GM12878 (cell line): Measurements from ENCODE around the gene SGMS1. TPM values are rescaled to one million over a fixed set of nuclear protein-coding genes. Genes with fewer than 3 reads are reported as not detected.

ENCODE experiments used
- BCLAF1 ChIP-seq: fragments of 450-650 bp; IDR thresholded peaks from 2 replicates; pipeline ENCODE4 v1.6.1; 2017; ENCODE audit warnings: antibody characterized with exemption, mild to moderate bottlenecking, moderate library complexity
- FOXK2 ChIP-seq: fragments of 450-650 bp; IDR thresholded peaks from 2 replicates; pipeline ENCODE4 v1.6.1; 2017; ENCODE audit warnings: mild to moderate bottlenecking, moderate library complexity
- GABPA ChIP-seq: IDR thresholded peaks from 2 replicates; pipeline ENCODE4 v1.6.1; 2014; ENCODE audit warnings: antibody characterized with exemption, low read depth, mild to moderate bottlenecking, inconsistent platforms
- HDAC2 ChIP-seq: fragments of 200-600 bp; sonication (generic); IDR thresholded peaks from 2 replicates; pipeline ENCODE4 v1.6.1; 2017
- JUND ChIP-seq: IDR thresholded peaks from 2 replicates; pipeline ENCODE4 v1.6.1; 2012; ENCODE audit warnings: low read depth, mild to moderate bottlenecking, low read length, improper control_type of control experiment, moderate library complexity
- KLF5 ChIP-seq: fragments of 450-650 bp; IDR thresholded peaks from 2 replicates; pipeline ENCODE4 v1.6.1; 2014; ENCODE audit warnings: mild to moderate bottlenecking; ENCODE audit not compliant: partially characterized antibody
- MXI1 ChIP-seq: fragments of 150-350 bp; IDR thresholded peaks from 2 replicates; pipeline ENCODE4 v1.6.1; 2011; ENCODE audit warnings: low read depth, mild to moderate bottlenecking, inconsistent platforms, low read length, improper control_type of control experiment
- NBN ChIP-seq: fragments of 450-650 bp; IDR thresholded peaks from 2 replicates; pipeline ENCODE4 v1.6.1; 2016
- NFIC ChIP-seq: IDR thresholded peaks from 2 replicates; pipeline ENCODE4 v1.6.1; 2012; ENCODE audit warnings: low read depth, mild to moderate bottlenecking, inconsistent platforms, low read length, moderate library complexity
- NFYA ChIP-seq: IDR thresholded peaks from 2 replicates; pipeline ENCODE4 v1.6.1; 2011; ENCODE audit warnings: low read depth, mild to moderate bottlenecking, low read length, improper control_type of control experiment, borderline replicate concordance
- PAX5 ChIP-seq: IDR thresholded peaks from 2 replicates; pipeline ENCODE4 v1.6.1; 2011; ENCODE audit warnings: low read depth, low read length, borderline replicate concordance
- POLR2A ChIP-seq: IDR thresholded peaks from 2 replicates; pipeline ENCODE4 v1.6.1; 2011; ENCODE audit warnings: low read depth, mild to moderate bottlenecking, low read length
- RUNX3 ChIP-seq: IDR thresholded peaks from 2 replicates; pipeline ENCODE4 v1.6.1; 2012; ENCODE audit warnings: low read length, inconsistent platforms
- SUPT20H ChIP-seq: IDR thresholded peaks from 2 replicates; pipeline ENCODE4 v1.6.1; 2011; ENCODE audit warnings: low read depth, mild to moderate bottlenecking, low read length, moderate library complexity, borderline replicate concordance; ENCODE audit not compliant: control insufficient read depth
- ZNF207 ChIP-seq: fragments of 450-650 bp; IDR thresholded peaks from 2 replicates; pipeline ENCODE4 v1.6.1; 2014; ENCODE audit warnings: antibody characterized with exemption, mild to moderate bottlenecking, borderline replicate concordance
- ZNF687 ChIP-seq: fragments of 450-650 bp; IDR thresholded peaks from 2 replicates; pipeline ENCODE4 v1.6.1; 2017; ENCODE audit warnings: mild to moderate bottlenecking, moderate library complexity
- polyA plus RNA-seq, 11 experiments: library from polyadenylated mRNA; depleted of rRNA in 4 of 11; unstranded in 6 of 11; stranded (reverse) in 5 of 11; fragments of >200 nt; fragmentation: Nextera tagmentation in 4 of 11; fragmentation: Illumina TruSeq in 1 of 11; extraction: Ambion mirVana in 4 of 11; extraction: Trizol in 1 of 11; gene quantifications; 1 replicate in 1 of 11; 2 replicates in 10 of 11; pipeline versions ENCODE4 v1.2.1 to v1.2.3, GENCODE V29; 2011 to 2016; ENCODE audit warnings: inconsistent platforms in 2 of 11, missing spikeins in 2 of 11, low read depth in 1 of 11
- total RNA-seq, 4 experiments: library from RNA; depleted of rRNA in 3 of 4; stranded (reverse); fragments of >200 nt in 3 of 4; fragmentation: Illumina TruSeq in 1 of 4; extraction: Trizol in 1 of 4; gene quantifications; 2 replicates each; pipeline versions ENCODE4 v1.2.1 to v1.2.3, GENCODE V29; 2013 to 2021
- TF ChIP-seq, protein P1 (sequence below): IDR thresholded peaks from 2 replicates; pipeline ENCODE4 v1.6.1; 2012; ENCODE audit warnings: low read depth, low read length, improper control_type of control experiment
- TF ChIP-seq, protein P2 (sequence below): fragments of 450-650 bp; IDR thresholded peaks from 2 replicates; pipeline ENCODE4 v1.6.1; 2017; ENCODE audit warnings: mild to moderate bottlenecking, low read depth, inconsistent platforms; ENCODE audit not compliant: poor library complexity, severe bottlenecking
- TF ChIP-seq, protein P3 (sequence below): IDR thresholded peaks from 2 replicates; pipeline ENCODE4 v1.6.1; 2011; ENCODE audit warnings: borderline replicate concordance, low read depth, mild to moderate bottlenecking, moderate library complexity, mixed read lengths, low read length; ENCODE audit not compliant: insufficient read depth; ENCODE audit errors: extremely low read length

The SGMS1 gene
- total and polyA plus RNA-seq, 10 of the 15 experiments (the other 5 are each of a cell fraction or from before 2014, with no cell fraction given): 1.4 to 14.5 (median 4.9) TPM

DNA sequence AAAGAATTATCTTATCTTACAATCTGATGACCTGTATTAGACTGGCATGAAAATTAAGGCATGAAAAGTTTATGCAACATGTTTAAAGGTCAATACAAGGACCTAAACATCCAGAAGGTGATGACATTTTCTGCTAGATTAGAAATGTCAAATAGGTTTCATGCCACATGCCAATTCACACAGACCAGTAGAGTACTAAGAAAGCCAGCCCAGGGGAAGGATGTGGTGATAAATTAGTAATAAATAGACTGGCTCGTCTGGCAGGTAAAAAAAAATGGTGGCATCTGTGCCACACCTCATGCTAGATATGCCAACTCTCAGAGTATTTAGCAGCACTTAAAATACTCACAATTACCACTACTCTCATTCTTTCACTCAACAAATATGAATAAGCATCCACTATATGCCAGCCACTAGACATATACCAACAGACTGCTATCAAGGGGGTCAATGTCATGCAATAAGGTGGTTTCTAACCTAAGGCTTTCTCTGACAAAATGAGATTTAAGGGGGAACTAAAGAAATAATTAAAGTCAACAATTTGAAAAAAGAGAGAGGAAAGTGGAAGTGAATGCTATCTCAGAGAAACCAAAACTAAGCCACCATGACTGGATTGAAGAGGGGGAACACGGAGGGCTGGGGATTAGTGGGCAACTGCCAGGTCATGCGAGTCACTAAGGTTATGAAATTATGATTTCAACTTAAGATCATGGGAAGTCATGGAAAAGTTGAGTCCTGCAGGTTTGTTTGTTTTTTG lies 83.5 kb downstream of the SGMS1 start (continued):
- TF ChIP-seq, protein P1, sequence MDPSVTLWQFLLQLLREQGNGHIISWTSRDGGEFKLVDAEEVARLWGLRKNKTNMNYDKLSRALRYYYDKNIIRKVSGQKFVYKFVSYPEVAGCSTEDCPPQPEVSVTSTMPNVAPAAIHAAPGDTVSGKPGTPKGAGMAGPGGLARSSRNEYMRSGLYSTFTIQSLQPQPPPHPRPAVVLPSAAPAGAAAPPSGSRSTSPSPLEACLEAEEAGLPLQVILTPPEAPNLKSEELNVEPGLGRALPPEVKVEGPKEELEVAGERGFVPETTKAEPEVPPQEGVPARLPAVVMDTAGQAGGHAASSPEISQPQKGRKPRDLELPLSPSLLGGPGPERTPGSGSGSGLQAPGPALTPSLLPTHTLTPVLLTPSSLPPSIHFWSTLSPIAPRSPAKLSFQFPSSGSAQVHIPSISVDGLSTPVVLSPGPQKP: no peak
- TF ChIP-seq, protein P2, sequence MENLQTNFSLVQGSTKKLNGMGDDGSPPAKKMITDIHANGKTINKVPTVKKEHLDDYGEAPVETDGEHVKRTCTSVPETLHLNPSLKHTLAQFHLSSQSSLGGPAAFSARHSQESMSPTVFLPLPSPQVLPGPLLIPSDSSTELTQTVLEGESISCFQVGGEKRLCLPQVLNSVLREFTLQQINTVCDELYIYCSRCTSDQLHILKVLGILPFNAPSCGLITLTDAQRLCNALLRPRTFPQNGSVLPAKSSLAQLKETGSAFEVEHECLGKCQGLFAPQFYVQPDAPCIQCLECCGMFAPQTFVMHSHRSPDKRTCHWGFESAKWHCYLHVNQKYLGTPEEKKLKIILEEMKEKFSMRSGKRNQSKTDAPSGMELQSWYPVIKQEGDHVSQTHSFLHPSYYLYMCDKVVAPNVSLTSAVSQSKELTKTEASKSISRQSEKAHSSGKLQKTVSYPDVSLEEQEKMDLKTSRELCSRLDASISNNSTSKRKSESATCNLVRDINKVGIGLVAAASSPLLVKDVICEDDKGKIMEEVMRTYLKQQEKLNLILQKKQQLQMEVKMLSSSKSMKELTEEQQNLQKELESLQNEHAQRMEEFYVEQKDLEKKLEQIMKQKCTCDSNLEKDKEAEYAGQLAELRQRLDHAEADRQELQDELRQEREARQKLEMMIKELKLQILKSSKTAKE: no peak
- TF ChIP-seq PAX5 (peak; percentile 91), ZNF687 (no peak), ZNF207 (no peak), POLR2A (no peak), NFIC (no peak), FOXK2 (no peak), NFYA (no peak), SUPT20H (no peak), GABPA (no peak), RUNX3 (0 out of 2 replicates have a peak, but pooled peaks have one; percentile 16), KLF5 (no peak), MXI1 (no peak), JUND (no peak), NBN (0 out of 2 replicates have a peak, but pooled peaks have one; percentile 27), BCLAF1 (no peak), HDAC2 (no peak)
- TF ChIP-seq, protein P3, sequence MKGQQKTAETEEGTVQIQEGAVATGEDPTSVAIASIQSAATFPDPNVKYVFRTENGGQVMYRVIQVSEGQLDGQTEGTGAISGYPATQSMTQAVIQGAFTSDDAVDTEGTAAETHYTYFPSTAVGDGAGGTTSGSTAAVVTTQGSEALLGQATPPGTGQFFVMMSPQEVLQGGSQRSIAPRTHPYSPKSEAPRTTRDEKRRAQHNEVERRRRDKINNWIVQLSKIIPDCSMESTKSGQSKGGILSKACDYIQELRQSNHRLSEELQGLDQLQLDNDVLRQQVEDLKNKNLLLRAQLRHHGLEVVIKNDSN: no peak
